HG02588 (cell line): ENCODE measurements around the gene KLF2.
"Not testable (repeated sequence)": the region's sequence is repeated elsewhere in the genome, so short reads cannot be mapped to it uniquely, and the experiment has no call there.

ENCODE experiments used
- ATAC-seq: cut with Tn5 transposase; IDR thresholded peaks from one replicate; pipeline ENCODE4 v1.9.1; 2021; ENCODE audit warnings: mild to moderate bottlenecking, moderate library complexity; ENCODE audit not compliant: unreplicated experiment

Gene KLF2

GRCh38 chr19:16324384-16325160 lies at the start of gene KLF2:
Gene KLF2, plus strand, starts transcription at chr19:16324826. Its CDS starts 98 bp downstream, at chr19:16324924.
- ATAC-seq, result peak; percentile 55

GRCh38 chr19:16280306-16280705 lies 44.3 kb upstream of the KLF2 start:
- ATAC-seq, result no peak

- ATAC-seq, result no peak
Observed at GRCh38 chr19:16281743-16282142, 42.9 kb upstream of the KLF2 start.

GRCh38 chr19:16283210-16284061 lies 41.2 kb upstream of the KLF2 start:
- ATAC-seq, result no peak

- ATAC-seq, result no peak
Observed at GRCh38 chr19:16284505-16284904, 40.1 kb upstream of the KLF2 start.

- ATAC-seq, result not testable (repeated sequence)
Observed at GRCh38 chr19:16285079-16285478, 39.5 kb upstream of the KLF2 start.

GRCh38 chr19:16285769-16286498 lies 38.7 kb upstream of the KLF2 start:
- ATAC-seq, result no peak

GRCh38 chr19:16288544-16288943 lies 36.1 kb upstream of the KLF2 start:
- ATAC-seq, result no peak

GRCh38 chr19:16289594-16289993 lies 35.0 kb upstream of the KLF2 start:
- ATAC-seq, result no peak

GRCh38 chr19:16290692-16291091 lies 33.9 kb upstream of the KLF2 start:
- no peak for ATAC-seq

- no peak for ATAC-seq
Observed at GRCh38 chr19:16293118-16294091, 31.2 kb upstream of the KLF2 start.

GRCh38 chr19:16295057-16295456 lies 29.6 kb upstream of the KLF2 start:
- no peak for ATAC-seq

- no peak for ATAC-seq
Observed at GRCh38 chr19:16296713-16297112, 27.9 kb upstream of the KLF2 start.

GRCh38 chr19:16297575-16298178 lies 26.9 kb upstream of the KLF2 start:
- no peak for ATAC-seq

GRCh38 chr19:16298334-16298733 lies 26.3 kb upstream of the KLF2 start:
- ATAC-seq, result no peak

- ATAC-seq, result no peak
Observed at GRCh38 chr19:16301999-16302694, 22.5 kb upstream of the KLF2 start.

- ATAC-seq, result no peak
Observed at GRCh38 chr19:16303755-16304154, 20.9 kb upstream of the KLF2 start.

- not testable (repeated sequence) for ATAC-seq
Observed at GRCh38 chr19:16304511-16304910, 20.1 kb upstream of the KLF2 start.

GRCh38 chr19:16305060-16305459 lies 19.6 kb upstream of the KLF2 start:
- not testable (repeated sequence) for ATAC-seq
